ENCODE data around the gene MAD1L1.
"Not testable (repeated sequence)": the region's sequence is repeated elsewhere in the genome, so short reads cannot be mapped to it uniquely, and the experiment has no call there.

The MAD1L1 gene

DNA sequence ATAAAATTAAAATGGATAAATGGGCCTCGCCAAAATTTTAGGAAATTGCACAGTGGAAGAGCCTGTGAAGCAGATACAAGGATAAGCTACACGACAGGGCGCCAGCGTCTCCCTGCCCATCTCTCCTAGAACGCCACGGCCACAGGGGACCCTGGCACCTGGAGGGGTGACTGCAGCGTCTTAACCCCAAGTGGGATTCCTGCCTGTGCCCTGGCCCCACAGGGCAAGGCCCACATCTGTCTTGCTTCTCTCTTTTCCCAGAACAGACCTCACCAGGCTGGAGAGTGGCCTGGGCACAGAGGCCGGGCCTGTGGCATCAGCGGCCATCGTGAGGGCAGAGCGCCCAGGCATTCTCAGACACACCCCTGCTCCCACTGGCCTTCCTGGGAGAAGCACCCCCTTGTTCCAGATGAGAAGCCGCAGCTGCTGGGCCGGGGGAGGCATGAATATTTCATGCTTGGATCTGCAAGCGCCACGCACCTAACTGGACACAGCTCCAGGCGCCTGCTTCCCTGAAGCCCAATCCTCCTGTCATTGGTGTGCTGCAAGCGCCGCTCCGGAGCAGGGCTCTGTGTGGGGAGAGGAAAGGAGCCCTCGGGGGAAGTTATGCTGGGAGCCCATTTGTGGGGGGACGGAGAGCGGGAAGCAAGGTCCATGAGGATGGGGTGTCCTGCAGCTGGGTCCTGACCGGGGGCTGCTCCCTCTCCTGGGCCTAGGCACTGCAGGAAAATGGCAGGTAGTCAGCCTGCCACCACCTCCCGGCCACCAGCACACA lies 409.2 kb downstream of the MAD1L1 start:
- no peak for DNase-seq

DNA sequence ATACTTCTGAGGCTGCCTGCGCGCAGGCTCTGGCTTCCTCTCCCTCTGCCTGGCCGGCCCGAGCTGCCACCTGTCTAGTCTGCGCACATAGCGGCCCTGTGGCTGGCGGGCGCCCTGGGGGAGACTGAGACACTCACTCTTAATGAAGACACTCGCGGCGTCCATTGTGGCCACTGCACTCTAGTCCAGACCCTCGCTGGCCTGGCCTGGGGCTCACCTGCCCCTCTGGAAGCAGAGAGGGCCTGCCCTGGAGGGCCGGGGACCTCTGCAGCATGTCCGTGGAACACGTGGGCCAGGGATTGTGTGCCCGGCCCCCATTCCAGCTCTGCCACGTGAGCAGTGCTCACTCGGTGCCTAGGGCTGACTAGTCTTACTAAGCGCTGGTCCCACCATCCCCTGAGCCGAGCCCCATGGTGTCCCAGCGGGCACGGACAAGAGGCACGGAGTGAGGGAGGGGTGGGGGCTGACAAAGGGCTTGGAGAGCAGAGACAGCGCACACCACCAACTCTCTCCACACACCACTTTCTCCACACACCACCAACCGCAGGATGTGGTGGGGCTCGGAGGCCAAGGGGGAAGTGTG lies 413.4 kb downstream of the MAD1L1 start:
- DNase-seq = peak in 1 of 2 experiments; percentile 15

DNA sequence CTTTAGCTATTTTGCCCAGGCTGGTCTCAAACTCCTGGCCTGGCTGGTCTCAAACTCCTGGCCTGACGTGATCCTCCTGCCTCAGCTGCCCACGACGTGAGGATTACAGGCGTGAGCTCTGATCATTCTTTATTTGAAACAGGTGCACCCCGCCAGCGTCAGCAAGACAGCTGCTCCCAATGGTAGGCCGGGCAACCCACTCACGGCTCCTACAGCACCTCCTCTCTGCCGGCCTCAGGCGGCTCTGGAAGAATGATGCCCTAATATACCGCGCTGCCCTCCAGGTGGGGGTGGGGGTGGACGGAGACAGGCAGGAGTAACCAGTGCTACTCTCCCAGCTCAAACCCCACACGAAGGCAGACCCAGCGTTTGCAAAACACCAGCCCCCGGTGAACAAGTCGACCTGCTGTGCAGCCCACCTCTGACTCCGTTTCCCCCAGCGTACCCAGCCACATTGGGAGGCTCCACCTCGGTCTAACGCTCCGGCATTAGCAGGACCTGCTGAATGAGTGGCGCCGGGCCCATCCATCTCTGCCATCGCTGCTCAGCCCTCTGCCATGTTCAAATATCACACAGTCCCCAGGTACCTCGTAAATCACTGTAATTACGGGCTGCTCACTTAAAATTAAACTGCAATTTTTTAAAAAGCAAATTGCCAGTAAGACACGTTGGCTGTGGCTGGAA lies 414.0 kb downstream of the MAD1L1 start:
- no peak for DNase-seq

DNA sequence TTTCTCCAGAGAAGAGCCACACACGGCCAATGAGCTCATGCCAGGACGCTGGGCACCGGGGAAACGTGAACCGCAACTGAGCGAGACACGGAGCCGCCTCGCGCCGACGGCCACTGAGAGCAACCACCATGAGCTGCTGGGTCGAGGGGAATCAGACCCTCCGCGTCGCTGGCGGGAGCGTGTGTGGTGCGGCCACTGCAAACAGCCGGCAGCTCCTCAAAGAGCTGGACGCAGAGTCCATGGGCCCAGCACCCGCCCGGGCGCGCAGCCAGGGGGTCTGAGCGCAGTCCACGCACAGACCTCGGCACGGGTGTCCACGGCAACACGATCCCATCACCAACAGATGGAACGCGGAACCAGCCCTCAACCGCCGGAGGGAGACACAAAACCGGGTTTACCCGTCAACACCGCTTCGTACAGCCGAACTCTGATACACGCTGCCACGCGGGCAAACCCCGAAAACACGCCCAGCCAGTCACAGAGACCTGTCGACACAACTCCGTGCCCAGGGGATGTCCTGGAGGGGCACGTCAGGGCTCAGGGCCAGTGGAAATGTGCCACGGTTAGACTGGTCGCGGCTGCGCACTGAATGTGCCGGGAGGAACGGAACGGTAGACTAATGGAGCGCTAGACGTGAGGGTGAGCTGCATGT lies 415.6 kb downstream of the MAD1L1 start:
- DNase-seq = no peak

DNA sequence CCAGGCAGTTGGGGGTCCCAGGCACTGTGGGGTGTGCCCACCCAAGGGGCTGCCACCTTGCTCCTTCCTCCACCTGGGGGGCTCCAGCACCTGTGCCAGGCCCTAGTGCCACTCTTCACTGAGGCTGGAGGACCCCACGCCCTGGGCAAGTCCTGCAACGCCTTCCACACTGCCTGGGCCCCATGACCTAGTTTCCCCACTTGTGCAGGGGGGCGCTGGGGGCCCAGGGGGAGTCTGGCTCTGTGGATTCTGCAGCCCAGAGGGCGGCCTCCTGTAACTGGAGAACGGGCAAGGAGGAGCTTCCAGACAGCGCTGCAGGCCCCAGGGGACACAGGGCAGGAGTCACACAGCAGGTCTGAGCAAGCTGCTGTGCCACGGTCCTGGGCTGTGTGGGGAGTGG lies 416.3 kb downstream of the MAD1L1 start:
- DNase-seq = not testable (repeated sequence)

DNA sequence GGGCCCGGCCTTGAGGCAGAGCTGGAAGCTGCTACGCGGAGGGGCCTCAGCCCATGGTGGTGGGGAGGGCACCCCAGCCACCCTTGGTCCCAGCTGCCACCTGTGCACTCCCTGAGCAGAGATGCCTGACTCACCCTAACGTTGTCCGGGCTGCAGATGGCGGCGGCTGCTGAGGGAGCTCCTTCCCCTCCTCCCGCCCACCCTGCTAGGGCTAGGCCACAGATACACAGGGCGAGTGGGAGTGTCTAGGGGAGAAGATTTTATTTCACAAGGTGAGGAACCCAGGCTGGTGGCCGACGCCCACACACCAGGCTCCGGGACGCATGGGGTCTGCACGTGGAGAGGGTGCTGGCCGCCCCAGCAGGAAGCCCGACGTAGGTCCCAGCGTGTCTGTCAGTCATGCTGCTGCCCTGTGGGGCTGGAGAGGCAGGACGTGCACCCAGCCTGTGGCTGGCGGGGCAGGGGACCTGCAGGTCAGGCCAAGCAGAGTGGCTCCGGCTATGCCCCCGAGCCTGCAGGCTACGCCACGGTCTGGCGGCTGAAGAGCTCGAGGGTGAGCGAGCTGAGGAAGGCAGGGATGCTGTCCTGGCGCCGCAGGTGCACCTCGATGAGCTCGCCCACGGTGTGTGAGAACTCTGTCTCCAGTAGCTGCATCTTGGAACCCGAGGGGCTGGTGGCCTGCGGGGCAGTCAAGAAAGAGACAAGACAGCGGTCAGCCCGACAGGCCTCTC lies 417.0 kb downstream of the MAD1L1 start:
- not testable (repeated sequence) for DNase-seq

DNA sequence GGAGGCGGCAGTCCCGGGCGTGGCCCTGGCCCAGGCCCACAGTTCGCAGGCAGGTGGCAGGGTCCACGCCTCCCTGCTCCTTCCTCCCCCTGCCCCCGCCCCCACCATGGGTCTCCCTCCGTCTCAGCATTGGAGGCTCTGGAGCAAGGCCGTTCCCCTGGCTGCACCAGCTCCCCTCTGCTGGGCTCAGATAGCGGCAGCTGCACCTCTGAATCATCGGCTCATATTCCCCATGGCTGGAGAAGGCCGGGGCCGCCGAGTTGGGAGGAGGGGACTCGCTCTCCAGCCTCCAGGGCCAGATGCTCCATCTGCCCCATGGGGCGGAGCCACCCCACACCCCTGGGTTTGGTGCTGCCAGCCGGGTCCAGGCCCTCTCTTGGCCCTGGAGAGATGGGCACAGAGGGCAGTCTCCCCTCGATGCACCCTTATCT lies 417.7 kb downstream of the MAD1L1 start:
- no peak for DNase-seq

DNA sequence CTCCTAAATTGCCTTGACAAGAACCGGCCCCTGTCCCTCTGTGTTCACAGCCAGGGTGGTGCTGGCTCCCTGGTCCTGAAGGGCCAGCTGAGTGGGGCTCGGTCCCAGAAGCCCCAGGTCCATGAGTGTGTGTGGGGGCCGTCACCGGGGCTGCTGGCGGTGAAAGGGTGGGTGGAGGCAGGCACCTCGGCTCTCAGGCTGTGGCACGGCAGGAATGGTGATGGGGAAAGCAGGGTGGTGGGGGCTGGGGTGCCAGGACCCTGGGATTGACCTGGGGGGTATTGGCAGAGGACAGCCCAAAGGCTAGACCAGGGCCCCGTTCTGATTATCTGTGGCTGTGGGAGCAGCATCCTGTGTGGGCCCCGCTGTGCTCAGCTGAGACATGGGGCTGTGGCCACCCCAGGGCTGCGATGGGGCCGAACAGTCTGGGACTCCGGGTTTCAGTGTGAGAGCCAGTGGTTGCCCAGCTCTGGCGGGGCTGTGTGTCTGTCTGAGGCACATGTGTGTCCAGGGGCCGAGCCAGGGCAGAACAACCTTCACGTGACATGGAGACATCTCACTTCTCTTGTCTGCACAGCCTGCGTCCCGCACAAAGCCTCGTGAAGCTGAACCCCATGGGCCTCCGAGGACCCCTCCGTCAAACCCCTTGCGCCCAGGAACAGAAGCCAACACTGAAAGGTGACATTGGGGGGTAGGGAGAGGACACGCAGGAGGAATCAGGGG lies 418.5 kb downstream of the MAD1L1 start:
- DNase-seq = no peak

DNA sequence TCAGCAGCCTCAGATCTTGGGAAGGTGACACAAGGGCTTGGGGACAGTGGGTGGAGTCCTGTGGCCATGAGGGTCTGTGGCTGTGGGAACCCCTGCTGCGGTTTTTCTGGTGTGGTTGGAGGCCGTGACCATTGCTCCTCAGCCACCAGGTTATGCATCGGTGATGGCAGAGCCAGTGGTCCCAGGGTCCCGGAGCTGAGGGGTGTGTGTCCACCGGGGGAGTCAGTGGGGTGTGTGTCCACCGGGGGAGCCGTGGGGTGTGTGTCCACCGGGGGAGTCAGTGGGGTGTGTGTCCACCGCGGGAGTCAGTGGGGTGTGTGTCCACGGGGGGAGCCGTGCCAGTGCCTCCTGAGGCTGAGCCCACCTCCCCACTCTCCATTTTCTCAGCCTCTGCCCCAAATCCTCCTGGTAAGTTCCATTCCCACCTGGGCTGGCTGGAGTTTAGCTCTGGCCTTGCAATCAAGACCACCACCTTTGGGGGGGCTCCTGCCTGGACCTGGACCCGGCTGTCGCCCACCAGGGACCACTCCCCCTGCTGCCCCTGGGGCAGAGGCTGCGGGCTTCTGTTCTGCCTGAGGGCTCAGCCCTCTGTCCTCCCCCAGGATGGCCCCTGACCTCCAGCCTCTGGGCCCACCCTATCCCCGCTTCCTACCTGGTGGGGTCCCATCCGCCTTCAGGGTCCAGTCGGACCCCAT lies 419.2 kb downstream of the MAD1L1 start:
- no peak for DNase-seq

DNA sequence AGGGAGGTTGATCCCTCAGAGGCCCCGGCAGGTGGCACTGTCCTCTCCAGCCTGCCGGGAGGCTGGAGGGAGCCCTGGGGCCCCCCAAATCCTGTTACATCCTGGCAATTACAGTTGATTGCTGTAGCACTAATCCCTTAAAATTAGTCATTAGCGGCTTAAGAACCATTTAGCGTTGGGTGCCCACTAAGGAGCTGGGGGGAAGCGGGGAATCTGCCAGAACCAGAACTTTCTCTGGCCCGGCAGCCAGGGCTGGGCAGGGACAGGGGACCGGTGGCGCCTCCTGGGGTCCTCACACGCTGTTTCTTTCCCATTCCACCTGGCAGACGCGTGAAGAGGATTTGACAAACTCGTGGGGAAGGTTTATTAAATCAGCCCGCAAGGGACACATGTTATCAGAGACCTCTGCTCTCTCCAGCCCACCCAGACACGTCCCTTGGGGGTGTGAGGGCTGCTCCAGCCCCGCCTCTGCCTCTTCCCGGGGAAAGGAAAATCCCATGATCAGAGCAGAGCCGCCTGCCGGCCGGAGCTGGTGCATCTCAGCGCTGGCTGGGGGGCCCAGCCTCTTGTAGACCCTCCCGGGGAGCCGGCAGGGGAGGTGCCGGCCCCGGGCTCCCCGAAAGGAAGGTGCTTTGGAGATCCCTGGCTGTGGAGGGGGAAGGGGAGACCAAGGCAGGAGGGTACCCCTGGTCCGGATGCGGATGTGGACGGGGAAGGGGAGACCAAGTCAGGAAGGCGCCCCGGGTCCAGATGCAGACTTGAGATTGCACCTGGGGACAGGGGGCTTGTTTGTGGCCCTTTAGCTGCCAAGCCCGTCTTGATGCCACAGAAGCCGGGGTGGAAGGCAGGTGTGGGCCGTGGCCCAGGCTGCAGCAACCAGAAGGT lies 420.0 kb downstream of the MAD1L1 start:
- DNase-seq = no peak

DNA sequence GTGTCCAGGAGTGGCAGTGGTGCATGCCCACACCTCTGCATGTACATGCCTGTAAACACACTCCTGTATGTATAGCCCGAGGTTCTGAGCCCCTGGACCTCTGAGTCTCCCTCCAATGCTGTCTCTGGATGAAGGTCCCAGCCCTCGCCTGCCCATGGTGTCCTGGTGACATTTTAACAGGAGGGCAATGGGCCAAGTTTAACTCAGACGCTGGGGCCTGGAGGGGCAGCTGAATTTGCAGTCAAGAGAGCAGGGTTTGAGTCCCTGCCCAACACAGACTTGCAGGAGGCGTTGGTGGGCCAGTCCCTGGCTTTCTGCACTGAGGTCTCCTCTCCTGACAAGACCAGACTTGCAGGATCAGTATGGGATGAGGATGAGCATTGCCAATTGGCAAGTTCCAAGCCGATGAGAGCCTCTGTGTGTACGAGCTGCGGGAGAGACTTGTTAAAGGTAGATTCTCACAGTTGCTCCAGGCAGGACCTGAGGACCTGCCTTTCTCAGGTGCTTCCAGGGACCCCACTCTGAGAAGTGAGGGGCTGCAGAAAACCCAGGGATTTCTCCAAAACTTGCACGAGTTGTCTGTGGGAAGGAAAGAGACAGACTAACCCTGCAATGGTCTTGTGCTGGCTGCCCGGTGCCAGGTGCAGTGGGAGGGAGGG lies 420.8 kb downstream of the MAD1L1 start:
- DNase-seq = no peak

DNA sequence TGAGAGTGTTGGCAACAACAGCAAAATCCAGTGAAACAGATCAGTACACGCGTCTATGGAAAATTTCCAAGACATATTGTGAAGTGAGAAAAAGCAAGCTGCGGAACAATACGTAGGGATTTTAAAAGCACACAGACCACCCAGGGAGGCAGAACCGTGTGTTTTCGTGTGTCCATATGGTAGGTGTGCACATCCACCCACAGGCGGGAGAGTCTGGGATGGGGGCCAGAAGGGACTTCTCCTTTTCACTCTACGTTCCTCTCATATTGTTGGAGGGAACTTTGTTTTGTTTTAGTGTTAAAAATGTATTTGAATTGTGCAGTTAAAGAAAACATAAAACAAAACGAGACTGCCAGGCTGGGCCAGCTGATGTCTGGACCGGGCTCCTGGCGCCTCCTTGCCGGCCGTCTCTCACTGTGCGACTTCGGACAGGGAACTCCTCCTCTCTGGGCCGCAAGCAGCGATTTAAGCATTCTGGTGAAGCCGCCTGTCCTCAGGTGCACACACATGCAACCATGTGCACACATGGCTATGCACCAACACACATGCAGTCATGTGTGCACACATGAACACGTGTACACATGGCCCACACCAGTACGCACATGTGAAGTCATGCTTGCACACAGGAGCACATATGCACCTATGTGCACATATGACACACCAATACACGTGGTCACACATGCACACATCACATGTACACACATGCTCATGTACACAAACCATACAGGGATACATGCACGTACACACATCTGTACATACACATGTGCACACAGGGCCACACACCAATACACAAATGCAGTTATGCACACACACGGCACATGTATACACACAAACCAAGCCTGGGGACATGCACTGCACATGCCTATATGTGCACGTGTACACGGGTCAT lies 421.5 kb downstream of the MAD1L1 start:
- no peak for DNase-seq

DNA sequence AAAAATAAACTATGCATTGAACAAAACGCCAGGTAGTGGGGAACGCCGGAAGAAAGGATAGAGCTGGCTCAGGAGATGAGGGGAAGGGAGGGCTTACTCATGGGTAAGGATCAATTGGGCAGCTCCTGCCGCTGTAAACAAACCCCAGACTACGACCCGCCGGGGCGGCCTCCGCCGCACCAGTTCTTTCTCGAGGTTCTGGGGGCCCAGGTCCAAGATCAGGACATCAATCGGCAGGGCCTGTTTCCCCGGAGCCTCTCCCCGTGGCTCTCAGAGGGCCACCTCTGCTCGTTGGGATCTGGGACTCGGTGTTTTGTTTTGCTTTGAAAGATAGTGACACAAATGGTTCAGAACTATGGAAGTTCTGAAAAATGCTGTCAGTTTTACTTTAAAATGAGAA lies 422.2 kb downstream of the MAD1L1 start:
- DNase-seq = no peak

DNA sequence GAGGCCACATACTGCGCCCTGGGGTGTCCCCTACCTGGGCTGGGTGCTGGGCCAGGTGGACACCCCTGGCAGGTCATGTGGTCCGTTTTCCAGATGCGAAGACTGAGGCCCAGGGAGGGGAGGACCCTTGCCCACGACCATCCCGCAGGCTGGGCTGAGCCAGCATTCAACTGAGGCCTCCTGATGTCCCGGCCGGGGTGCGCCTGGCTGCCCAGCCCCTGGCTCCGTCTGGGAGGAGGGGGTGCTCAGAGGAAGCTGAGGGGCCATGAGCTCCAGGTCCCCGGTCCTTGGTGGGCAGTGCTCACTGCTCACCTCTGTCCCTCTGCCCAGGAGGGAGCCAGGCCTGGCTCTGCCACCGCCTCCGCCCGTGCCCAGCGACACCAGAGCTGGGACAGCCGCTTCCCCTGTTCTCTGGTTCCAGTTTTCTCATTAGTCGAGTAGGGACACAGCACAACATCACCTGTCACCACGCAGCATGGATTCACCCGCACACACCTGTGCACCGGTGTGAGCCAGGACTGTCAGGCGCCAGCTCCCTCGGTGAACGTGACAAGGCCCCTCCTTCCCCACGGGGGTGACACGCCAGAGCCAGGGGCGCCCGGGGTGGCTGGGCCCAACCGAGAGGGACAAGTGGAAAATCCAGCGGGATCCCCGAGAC lies 423.0 kb downstream of the MAD1L1 start:
- DNase-seq = no peak

DNA sequence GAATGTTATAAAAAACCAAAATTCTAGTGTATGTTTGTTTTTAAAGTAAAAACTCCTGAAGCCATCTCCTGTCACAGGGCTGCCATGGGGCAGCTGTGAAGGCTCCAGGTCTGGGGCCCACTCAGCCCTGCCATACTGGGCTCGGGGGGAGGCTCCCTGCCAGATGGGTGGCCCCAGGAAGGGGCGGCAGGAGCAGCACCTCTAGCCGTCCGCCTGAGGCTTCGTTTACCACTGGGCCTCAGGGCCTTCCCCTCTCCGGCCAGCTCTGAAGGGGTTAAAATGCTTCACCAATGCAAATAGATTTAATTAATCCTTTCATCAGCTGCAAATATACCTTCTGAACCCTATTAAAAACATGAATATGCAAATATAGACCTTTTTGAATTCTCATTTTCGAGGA lies 423.7 kb downstream of the MAD1L1 start:
- DNase-seq = no peak

DNA sequence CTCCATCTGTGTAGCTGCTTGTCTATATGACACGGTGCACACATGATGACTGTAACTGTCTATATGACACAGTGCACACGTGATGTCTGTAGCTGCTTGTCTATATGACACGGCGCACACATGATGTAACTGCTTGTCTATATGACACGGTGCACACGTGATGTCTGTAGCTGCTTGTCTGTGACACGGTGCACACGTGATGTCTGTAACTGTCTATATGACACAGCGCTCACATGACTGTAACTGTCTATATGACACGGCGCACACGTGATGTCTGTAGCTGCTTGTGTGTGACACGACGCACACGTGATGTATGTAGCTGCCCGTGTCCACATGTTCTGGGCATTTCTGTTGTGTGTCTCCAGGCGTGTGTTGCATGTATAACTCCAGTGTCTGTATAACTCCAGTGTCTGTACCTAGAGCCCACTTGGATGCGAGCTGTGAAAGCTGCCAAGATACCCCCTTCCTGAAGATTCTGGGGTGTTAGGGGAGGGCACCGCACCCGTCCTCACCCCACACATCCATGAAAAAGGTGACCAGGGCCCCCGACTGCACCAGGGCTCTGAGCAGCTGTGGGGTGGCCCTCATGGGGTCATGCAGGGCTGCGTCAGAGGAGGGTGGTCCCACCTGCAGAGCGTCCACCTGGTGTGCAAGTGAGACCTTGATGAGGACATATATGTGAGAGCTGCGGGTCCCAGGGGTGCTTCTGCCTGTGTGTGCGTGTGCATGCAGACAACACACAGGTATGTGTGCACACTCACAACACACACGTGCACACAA lies 424.7 kb downstream of the MAD1L1 start:
- DNase-seq = no peak

DNA sequence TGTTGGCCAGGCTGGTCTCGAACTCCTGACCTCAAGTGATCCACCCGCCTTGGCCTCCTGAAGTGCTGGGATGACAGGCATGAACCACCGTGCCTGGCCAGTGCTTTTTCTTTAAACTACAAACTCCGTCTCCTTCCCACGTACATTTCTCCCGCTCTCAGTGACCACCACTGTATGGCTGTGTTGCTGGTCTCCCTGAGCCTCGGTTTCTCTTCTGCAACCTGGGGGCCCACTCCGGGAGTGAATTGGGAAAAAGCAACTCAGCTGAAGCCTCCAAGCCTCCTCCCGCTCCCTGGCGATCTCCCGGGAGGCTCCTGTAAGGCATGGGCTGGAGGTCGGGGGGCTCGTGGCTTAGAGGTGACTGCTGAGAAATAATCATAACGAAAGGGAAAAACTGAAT lies 426.4 kb downstream of the MAD1L1 start:
- no peak for DNase-seq

DNA sequence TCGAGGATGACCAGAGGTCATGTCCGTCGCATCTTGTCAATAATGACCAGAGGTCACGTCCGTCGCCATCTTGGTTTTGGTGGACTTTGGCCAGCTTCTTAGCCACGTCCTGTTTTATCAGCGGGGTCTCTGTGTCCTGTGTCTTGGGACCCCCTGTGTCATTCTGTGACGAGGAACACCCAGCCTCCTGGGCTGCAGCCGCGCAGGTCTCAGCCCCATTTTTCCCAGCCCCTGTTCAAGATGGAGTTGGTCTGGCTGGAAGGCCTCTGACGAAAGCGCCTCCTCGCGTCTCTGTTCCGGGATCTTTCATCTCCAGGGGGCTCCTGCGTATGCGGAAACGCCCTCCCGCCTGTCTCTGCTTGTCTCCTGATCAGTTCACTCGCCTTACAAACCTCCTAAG lies 428.4 kb downstream of the MAD1L1 start:
- DNase-seq = no peak
